SJSA1 (cell line): ENCODE measurements around the gene PRX. TPM values are rescaled to one million over a fixed set of nuclear protein-coding genes. Genes with fewer than 3 reads are reported as not detected.

ENCODE experiments used
- DNase-seq, 2 experiments: peaks; one replicate each; pipeline ENCODE4 v3.0.0-alpha.2; 2015 to 2020; ENCODE audit warnings: low spot score in 2 of 2, low read depth in 1 of 2
- H3K27ac ChIP-seq: fragments of 250-450 bp; sonication (Bioruptor Pico); 2 replicates; pipeline ENCODE4 v1.5.1; 2020; ENCODE audit warnings: mild to moderate bottlenecking, moderate library complexity
- H3K27me3 ChIP-seq: fragments of 250-450 bp; sonication (Bioruptor Pico); replicated peaks from 2 replicates; pipeline ENCODE4 v1.5.1; 2020; ENCODE audit warnings: mild to moderate bottlenecking, moderate library complexity
- H3K36me3 ChIP-seq: fragments of 250-450 bp; sonication (Bioruptor Pico); 2 replicates; pipeline ENCODE4 v1.5.1; 2020; ENCODE audit warnings: mild to moderate bottlenecking
- H3K4me1 ChIP-seq: fragments of 250-450 bp; sonication (Bioruptor Pico); replicated peaks from 2 replicates; pipeline ENCODE4 v1.6.1; 2021; ENCODE audit warnings: mild to moderate bottlenecking
- H3K4me3 ChIP-seq: fragments of 250-450 bp; sonication (Bioruptor Pico); 2 replicates; pipeline ENCODE4 v1.5.1; 2020; ENCODE audit warnings: mild to moderate bottlenecking
- H3K9me3 ChIP-seq: fragments of 250-450 bp; sonication (Bioruptor Pico); replicated peaks from 2 replicates; pipeline ENCODE4 v1.5.1; 2020; ENCODE audit warnings: mild to moderate bottlenecking
- total RNA-seq: library from RNA; depleted of rRNA; stranded (reverse); fragments of >200 nt; shearing (Covaris generic); gene quantifications from 2 replicates; pipeline ENCODE4 v1.2.3, GENCODE V29; 2014

PRX gene
- total RNA-seq, 1 experiment from 2014 or later: 2.4 TPM

DNA sequence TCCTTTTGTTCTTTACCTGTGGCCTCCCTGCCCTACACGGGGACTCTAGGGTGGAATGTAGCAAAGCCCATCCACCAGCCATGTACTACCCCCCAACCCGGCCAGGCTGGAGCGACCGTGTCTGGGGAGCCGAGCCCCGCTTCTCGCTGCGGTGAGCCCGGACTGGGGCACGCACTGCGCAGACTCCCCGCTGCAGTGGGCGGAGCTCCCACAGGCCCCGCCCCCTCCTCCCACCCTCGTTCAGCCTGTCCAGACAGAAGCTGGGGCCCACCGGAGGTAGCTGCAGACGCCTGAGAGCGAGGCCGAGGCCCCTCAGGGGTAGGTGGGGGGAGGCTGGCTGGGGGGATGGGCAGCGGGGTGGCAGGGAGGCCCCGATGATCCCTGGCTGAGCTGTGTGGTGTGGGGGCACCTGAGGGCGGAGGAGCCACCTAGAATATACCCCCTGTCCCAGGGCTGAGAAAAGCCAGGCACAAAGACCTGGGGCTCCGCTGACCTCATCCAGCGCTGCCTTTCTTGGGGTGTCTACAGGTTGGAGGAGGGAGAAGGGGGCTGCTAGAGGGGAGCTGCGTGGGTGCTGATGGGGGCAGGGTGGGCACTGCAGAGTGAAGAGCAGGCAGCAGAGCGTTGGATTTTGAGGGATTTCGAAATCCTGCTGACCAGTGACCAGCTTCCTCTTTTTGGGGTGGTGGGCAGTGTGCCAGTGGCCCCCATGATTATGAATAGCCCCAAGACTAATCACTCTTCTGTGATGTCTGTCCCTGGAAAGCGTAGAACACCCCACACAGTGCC, 47.4 kb downstream of the PRX start:
- DNase-seq: peak; percentile 33 to 70
- no peak overlapping the region for H3K27ac ChIP-seq
- H3K27me3 ChIP-seq: no peaks in the 10 kb centered on the region
- peaks cover 4% of the 10 kb centered on the region; the same call in 1 of the 2 replicates for H3K4me1 ChIP-seq
- H3K9me3 ChIP-seq: no peaks in the 10 kb centered on the region
- H3K36me3 ChIP-seq: peaks cover 10% of the 10 kb centered on the region
- peak overlapping the region; percentile 36 for H3K4me3 ChIP-seq

GRCh38 chr19:40365010-40365409, 48.2 kb downstream of the PRX start:
- no peak overlapping the region for H3K27ac ChIP-seq
- no peaks in the 10 kb centered on the region for H3K9me3 ChIP-seq
- peaks cover 7% of the 10 kb centered on the region for H3K36me3 ChIP-seq
- H3K27me3 ChIP-seq: no peaks in the 10 kb centered on the region
- no peak overlapping the region for H3K4me3 ChIP-seq
- DNase-seq: no peak
- peaks cover 4% of the 10 kb centered on the region; the same call in 1 of the 2 replicates for H3K4me1 ChIP-seq

- Histone ChIP-seq H3K27me3 (no peaks in the 10 kb centered on the region), H3K4me3 (no peak overlapping the region), H3K27ac (no peak overlapping the region), H3K36me3 (peaks cover 7% of the 10 kb centered on the region), H3K4me1 (peaks cover 10% of the 10 kb centered on the region), H3K9me3 (no peaks in the 10 kb centered on the region)
- no peak for DNase-seq
These were observed 50.1 kb downstream of the PRX start for GRCh38 chr19:40363069-40363468.

GRCh38 chr19:40362160-40362559, 51.0 kb downstream of the PRX start:
- H3K4me3 ChIP-seq: no peak overlapping the region
- no peaks in the 10 kb centered on the region for H3K27me3 ChIP-seq
- H3K4me1 ChIP-seq: peaks cover 19% of the 10 kb centered on the region
- peaks cover 7% of the 10 kb centered on the region for H3K36me3 ChIP-seq
- DNase-seq: no peak
- no peaks in the 10 kb centered on the region for H3K9me3 ChIP-seq
- H3K27ac ChIP-seq: no peak overlapping the region

- no peak overlapping the region for H3K27ac ChIP-seq
- H3K4me1 ChIP-seq: peaks cover 22% of the 10 kb centered on the region
- no peaks in the 10 kb centered on the region for H3K27me3 ChIP-seq
- no peak for DNase-seq
- H3K4me3 ChIP-seq: no peak overlapping the region
- no peaks in the 10 kb centered on the region for H3K9me3 ChIP-seq
- no peaks in the 10 kb centered on the region; the same call in 1 of the 2 replicates for H3K36me3 ChIP-seq
These were observed 52.4 kb downstream of the PRX start for GRCh38 chr19:40360708-40361241.

GRCh38 chr19:40360020-40360707, 53.0 kb downstream of the PRX start:
- H3K4me1 ChIP-seq: peaks cover 19% of the 10 kb centered on the region
- H3K27me3 ChIP-seq: no peaks in the 10 kb centered on the region
- H3K36me3 ChIP-seq: no peaks in the 10 kb centered on the region; the same call in 1 of the 2 replicates
- no peaks in the 10 kb centered on the region for H3K9me3 ChIP-seq
- DNase-seq: no peak
- H3K27ac ChIP-seq: no peak overlapping the region
- no peak overlapping the region for H3K4me3 ChIP-seq

DNA sequence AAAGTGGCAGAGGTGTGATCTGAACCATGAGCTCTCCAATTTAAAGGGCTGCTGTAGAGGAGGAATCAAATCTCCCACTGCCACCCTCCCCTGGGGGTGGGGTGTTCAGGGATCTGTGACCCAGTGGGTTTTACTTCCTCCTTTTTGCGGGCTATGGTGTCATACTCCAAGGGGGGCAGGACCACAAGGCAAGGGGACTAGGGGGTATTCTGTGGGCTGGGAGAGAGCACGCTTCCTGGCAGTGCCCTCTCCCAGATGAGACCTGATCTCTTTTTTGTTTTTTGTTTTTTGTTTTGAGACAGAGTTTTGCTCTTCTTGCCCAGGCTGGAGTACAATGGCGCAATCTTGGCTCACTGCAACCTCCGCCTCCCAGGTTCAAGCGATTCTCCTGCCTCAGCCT, 54.4 kb downstream of the PRX start:
- Histone ChIP-seq H3K9me3 (no peaks in the 10 kb centered on the region), H3K4me3 (no peak overlapping the region), H3K27me3 (no peaks in the 10 kb centered on the region), H3K4me1 (peaks cover 18% of the 10 kb centered on the region), H3K27ac (no peak overlapping the region), H3K36me3 (no peaks in the 10 kb centered on the region; the same call in 1 of the 2 replicates)
- DNase-seq: no peak

DNA sequence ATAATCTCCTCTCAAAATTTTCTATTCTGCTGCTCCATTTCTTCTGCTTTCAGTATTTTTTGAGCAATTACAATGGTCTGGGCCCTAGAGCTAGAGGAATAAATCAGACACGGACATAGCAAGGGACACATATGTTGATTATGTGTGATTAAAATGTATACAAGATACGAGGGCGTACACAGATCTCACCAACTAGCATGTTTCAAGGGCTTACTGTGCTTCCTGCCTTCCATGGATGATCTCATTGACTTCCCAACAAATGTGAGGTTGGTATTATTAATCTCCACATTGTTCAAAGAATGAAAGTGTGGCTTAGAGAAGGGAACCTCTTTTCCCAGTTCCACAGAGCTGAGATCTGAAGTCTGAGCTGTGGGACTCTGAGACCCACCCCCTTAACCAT, 55.5 kb downstream of the PRX start:
- DNase-seq: peak in 1 of 2 experiments; percentile 24
- no peaks in the 10 kb centered on the region for H3K9me3 ChIP-seq
- H3K4me1 ChIP-seq: peaks cover 18% of the 10 kb centered on the region
- no peaks in the 10 kb centered on the region; the same call in 1 of the 2 replicates for H3K36me3 ChIP-seq
- H3K4me3 ChIP-seq: no peak overlapping the region
- H3K27ac ChIP-seq: peak overlapping the region; percentile 69
- no peaks in the 10 kb centered on the region for H3K27me3 ChIP-seq

- no peaks in the 10 kb centered on the region for H3K27me3 ChIP-seq
- H3K4me3 ChIP-seq: no peak overlapping the region
- no peaks in the 10 kb centered on the region; the same call in 1 of the 2 replicates for H3K36me3 ChIP-seq
- no peak for DNase-seq
- no peaks in the 10 kb centered on the region for H3K9me3 ChIP-seq
- peaks cover 18% of the 10 kb centered on the region for H3K4me1 ChIP-seq
- H3K27ac ChIP-seq: peak overlapping the region; percentile 69
These were observed 56.2 kb downstream of the PRX start for GRCh38 chr19:40356681-40357595.

DNA sequence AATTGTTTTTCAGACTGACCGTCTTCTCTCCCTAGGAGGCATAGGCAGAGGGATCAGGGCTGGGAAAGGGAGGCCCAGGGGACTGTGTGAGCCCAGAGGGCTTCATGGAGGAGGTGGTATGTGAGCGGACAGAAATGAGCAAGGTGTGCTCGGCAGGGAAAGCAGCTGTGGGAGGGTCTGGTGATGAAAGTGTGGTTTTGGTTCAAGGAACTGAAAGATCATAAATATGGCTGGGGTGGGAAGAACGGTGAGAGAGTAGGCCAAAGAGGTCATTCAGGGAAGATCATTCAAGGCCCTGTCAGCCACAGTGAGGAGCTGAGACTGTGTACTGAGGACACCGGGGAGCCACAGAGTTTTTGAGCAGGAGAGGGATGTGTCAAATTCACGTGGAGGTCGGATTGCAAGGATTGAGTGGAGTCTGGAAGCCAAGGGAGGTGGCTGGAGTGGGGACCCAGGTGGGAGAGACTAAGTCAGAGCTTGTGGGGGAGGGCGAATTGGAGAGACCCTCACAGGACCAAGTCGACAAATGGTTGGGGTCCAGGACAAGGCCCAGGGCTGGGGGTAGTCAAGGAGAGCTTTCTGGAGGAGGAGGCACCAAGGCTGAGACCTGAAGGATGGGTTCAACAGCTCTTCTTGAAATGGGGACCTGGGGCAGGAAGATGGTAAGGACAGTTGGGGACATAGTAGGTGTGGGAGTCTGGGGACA, 57.0 kb downstream of the PRX start:
- Histone ChIP-seq H3K27me3 (no peaks in the 10 kb centered on the region), H3K4me3 (no peak overlapping the region), H3K36me3 (no peaks in the 10 kb centered on the region; the same call in 1 of the 2 replicates), H3K27ac (no peak overlapping the region), H3K9me3 (no peaks in the 10 kb centered on the region), H3K4me1 (peaks cover 18% of the 10 kb centered on the region)
- no peak for DNase-seq

- Histone ChIP-seq H3K9me3 (no peaks in the 10 kb centered on the region), H3K4me1 (peaks cover 7% of the 10 kb centered on the region), H3K36me3 (peaks cover 3% of the 10 kb centered on the region; the same call in 1 of the 2 replicates), H3K27me3 (no peaks in the 10 kb centered on the region), H3K4me3 (peak overlapping the region; percentile 56), H3K27ac (peak overlapping the region; percentile 3)
- peak in 1 of 2 experiments; percentile 54 for DNase-seq
These were observed 64.1 kb downstream of the PRX start for GRCh38 chr19:40348961-40349507.

DNA sequence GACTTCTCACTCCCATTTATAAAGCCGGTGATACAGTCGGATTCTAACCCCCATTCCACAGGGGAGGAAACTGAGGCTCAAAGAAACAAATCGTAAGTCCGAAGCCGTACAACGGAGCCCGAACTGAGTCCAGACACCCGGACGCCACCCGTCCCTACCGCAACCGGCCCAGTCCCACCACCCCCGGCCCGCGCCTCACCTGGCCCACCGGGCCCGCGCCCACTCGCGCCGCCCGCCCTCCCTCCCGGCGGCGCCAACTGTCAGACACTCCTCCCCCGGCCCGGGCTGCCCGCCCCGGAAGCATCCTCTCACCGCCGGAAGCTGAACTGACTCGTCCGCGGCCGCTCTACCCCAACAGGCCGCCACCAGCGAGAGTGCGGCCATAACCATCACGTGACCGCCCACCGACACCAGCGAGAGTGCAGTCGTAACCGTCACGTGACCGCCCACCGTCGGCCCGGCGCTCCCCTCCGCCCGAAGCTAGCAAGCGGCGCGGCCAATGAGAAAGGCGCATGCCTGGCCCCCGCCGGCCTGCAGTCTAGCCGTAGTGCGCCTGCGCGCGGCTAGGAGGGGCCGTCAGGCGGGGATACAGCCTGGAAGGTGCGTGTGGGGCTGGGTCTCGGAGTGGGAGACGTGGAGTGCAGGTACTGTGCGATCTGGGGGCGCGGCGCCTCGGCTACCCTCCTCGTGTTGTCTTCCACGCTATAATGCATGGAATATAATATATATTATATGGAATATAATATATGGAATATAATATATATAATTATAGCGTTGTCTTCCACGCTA, 64.9 kb downstream of the PRX start, which contains the start of the genes C19orf47 and PLD3:
C19orf47 (minus strand) TSS at position 273 of the 789 bp plus-strand sequence. CDS start 6,540 bp downstream, outside the sequence.
PLD3 (plus strand) TSS at position 571 of the 789 bp plus-strand sequence. CDS start 17,789 bp downstream, outside the sequence.
- Histone ChIP-seq H3K27ac (peak within 1 kb of the TSS; percentile 22), H3K9me3 (no peaks in the 10 kb centered on the region), H3K4me3 (peak within 1 kb of the TSS; percentile 56), H3K27me3 (no peaks in the 10 kb centered on the region), H3K4me1 (peaks cover 7% of the 10 kb centered on the region), H3K36me3 (peaks cover 3% of the 10 kb centered on the region; the same call in 1 of the 2 replicates)
- peak; percentile 98 to 99 for DNase-seq
